GM08714 (cell line): Measurements from ENCODE around the gene ERBB4.
"Not testable (repeated sequence)": the region's sequence is repeated elsewhere in the genome, so short reads cannot be mapped to it uniquely, and the experiment has no call there.

Source experiments
- H3K4me3 ChIP-seq: fragments of 200-500 bp; sonication (Bioruptor generic); 2 replicates; pipeline ENCODE4 v1.5.1; 2014; ENCODE audit warnings: mild to moderate bottlenecking, low read length, inconsistent platforms
- ZNF274 ChIP-seq: IDR thresholded peaks from 2 replicates; pipeline ENCODE4 v1.6.1; 2012; ENCODE audit warnings: mild to moderate bottlenecking, low read depth, low read length

The ERBB4 gene

DNA sequence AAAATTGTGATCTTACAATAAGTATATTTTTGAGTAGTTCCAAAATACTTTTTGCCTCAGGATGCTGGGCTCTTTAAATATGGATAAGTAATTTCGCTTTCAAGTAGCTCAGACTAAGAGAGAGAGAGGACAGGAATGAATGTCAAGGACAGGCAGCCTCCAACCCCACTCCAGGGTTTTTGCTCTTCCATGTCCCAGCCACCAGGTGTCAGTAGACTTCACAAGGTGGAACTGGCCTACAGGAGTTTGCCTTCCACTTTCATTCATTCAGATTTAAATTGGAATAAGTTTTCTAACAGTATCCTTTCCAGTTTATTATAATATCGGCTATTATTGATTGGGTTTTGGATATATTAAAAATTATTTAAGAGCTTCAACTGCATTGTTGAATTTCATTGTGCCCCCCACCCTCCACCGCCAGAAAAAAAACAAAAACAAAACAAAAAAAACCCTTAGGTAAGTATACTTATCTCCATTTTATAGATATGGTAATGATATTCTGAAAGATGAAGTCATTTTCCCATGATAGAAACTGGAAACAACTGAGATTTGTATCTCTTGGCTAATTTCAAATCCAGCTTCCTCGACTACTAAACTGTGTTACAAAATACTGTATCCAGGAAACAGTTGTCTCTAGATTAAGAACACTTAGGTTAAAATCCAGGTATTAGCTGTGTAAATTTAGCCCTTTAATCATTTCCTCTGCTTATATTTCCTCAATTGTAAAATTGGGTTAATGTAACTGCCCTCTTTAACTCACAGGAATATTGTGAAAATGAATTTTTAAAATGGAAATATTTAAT is 793.1 kb downstream of the ERBB4 start:
- TF ChIP-seq ZNF274, result no peak
- H3K4me3 ChIP-seq, result no peak overlapping the region

- no peak overlapping the region for H3K4me3 ChIP-seq
Observed at GRCh38 chr2:211744379-211744778, 794.2 kb downstream of the ERBB4 start.

GRCh38 chr2:211741966-211742365 is 796.6 kb downstream of the ERBB4 start:
- no peak for TF ChIP-seq ZNF274
- no peak overlapping the region for H3K4me3 ChIP-seq

More at GRCh38 chr2:211744379-211744778, 794.2 kb downstream of the ERBB4 start:
- TF ChIP-seq ZNF274, result no peak

- H3K4me3 ChIP-seq, result no peak overlapping the region
- no peak for TF ChIP-seq ZNF274
Observed at GRCh38 chr2:211737282-211737681, 801.3 kb downstream of the ERBB4 start.

DNA sequence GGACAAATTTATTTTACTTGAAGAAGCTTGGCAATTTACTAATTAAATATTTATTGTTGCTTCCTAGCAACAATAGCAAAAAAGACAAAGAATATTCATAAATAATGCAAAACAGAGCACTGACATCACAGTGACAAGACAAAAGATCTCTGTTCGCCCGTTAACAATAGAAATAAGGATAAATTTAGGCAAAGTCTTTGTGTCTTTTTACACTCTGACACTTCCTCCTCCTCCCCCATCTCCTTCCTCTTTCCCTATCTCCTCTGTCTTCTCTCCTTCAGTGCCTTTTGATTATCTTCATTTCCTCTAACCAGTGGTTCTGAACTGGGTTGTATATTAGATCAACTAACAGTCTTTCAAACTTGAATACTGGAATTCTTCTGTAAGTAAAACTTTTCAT is 808.4 kb downstream of the ERBB4 start:
- TF ChIP-seq ZNF274, result no peak
- no peak overlapping the region for H3K4me3 ChIP-seq

- H3K4me3 ChIP-seq, result no peak overlapping the region
- TF ChIP-seq ZNF274, result no peak
Observed at GRCh38 chr2:211729433-211729832, 809.2 kb downstream of the ERBB4 start.

DNA sequence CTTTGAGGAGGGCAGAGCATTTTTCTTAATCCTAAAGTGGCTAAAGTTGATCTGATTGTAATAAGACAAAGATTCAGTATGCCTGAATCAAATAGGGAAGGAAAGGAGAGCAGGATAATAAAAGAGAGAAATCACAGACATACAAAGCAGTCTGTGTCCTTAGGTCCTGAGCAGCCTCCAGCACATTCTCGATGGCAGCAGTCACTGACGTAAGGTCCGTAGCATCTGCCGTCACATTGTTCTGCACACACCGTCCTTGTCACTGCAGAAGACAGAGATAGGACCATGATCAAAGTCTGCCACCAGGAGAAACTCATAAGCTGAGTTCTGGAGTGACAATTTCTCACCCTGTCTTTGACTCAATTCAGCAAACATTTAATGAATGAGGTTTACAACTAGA is 813.7 kb downstream of the ERBB4 start:
- no peak overlapping the region for H3K4me3 ChIP-seq
- no peak for TF ChIP-seq ZNF274

- H3K4me3 ChIP-seq, result no peak overlapping the region
- TF ChIP-seq ZNF274, result no peak
Observed at GRCh38 chr2:211723398-211723797, 815.2 kb downstream of the ERBB4 start.

- no peak for TF ChIP-seq ZNF274
- H3K4me3 ChIP-seq, result no peak overlapping the region
Observed at GRCh38 chr2:211722928-211723327, 815.7 kb downstream of the ERBB4 start.

- not testable (repeated sequence) for H3K4me3 ChIP-seq
Observed at GRCh38 chr2:211721874-211722273, 816.7 kb downstream of the ERBB4 start.

DNA sequence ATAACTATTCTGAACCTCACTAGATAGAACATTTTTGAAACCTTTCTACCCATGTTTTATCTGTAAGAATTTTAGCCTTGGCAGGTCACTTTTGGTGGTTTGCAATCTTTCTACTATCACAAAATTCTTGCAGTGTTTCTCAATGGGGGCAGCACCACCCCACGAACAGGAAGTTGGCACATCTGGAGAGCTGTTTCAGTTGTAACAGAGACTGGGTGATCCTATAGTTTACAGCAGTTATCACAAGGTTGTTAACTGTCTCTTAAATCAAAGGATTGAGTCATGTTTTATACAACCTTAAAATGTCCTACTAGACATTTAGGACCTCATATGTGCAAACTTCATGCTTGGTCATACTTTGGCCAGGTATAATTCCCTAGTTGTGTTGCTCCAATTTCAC is 829.2 kb downstream of the ERBB4 start:
- no peak overlapping the region for H3K4me3 ChIP-seq
- no peak for TF ChIP-seq ZNF274

DNA sequence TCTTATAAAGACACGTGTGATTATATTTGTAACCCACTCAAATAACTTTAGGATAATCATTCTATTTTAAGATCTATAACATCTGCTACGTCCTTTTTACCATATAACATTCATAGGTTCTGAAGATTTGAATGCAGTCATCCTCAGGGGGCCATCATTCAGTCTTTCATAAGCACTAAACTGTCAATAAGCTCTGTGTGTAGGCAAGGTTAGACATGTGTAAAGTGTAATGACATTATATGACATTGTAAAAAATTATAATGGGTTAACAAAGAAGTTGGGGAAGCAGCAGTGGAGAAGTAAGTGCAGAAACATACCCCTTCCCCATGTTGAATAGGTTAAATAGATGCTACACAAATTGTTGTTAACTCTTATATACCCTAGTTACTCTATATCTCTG is 845.9 kb downstream of the ERBB4 start:
- no peak for TF ChIP-seq ZNF274
- no peak overlapping the region for H3K4me3 ChIP-seq

- no peak for TF ChIP-seq ZNF274
Observed at GRCh38 chr2:211690736-211691135, 847.9 kb downstream of the ERBB4 start.

DNA sequence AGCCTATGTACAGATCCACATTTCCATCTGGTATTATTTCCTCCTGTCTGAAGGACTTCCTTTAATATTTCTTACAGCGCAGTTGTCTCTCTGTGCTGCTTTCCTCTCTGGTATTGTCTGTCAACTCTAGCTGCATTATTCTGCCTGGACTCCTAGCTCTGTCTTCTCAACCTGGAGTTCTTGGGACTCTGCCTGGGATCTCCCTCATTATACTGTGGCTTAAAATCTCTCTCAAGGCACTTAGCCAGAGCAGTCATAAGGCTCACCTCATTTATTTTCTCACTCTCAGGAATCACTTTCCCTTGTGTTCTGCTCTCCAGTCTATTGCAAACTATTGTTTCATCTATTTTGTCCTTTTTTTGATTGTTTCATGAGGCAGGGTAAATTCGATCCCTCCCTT is 850.4 kb downstream of the ERBB4 start:
- no peak overlapping the region for H3K4me3 ChIP-seq
- TF ChIP-seq ZNF274, result no peak

More at GRCh38 chr2:211690736-211691135, 847.9 kb downstream of the ERBB4 start:
- H3K4me3 ChIP-seq, result no peak overlapping the region

- no peak for TF ChIP-seq ZNF274
- H3K4me3 ChIP-seq, result no peak overlapping the region
Observed at GRCh38 chr2:211674715-211675114, 863.9 kb downstream of the ERBB4 start.
